ENCODE data around the gene RBFOX2.
A peak's percentile ranks its signal among the peaks of the same experiment; 100 is the strongest.

The RBFOX2 gene

DNA sequence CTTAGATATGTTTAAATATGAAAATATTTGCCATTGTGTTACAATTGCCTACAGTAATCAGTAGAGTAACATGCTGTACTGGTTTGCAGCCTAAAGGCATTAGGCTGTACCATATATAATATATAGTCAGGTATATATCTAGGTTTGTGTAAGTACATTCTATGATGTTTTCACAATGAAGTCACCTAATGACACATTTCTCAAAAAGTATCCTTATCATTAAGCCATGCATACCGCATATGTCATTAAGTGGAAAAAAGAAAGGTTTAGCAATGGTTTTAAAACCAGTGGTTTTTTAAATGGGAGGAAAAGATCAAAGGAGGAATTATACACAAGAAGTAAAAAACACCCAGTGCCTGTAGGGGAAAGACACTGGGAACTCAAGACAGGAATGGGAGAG is 122.7 kb downstream of the RBFOX2 start:
- DNase-seq (ENCODE audit: extremely low read depth, insufficient read length): no peak
- no peaks in the 10 kb centered on the region for H3K36me3 ChIP-seq (ENCODE audit: control insufficient read depth, insufficient read depth, low read length)
- H3K4me3 ChIP-seq (replicated peaks; ENCODE audit: low read depth, low read length): no peak overlapping the region
- no peaks in the 10 kb centered on the region for H3K27me3 ChIP-seq (replicated peaks; ENCODE audit: control insufficient read depth, insufficient read depth, low read length)
- TF ChIP-seq, protein P1, sequence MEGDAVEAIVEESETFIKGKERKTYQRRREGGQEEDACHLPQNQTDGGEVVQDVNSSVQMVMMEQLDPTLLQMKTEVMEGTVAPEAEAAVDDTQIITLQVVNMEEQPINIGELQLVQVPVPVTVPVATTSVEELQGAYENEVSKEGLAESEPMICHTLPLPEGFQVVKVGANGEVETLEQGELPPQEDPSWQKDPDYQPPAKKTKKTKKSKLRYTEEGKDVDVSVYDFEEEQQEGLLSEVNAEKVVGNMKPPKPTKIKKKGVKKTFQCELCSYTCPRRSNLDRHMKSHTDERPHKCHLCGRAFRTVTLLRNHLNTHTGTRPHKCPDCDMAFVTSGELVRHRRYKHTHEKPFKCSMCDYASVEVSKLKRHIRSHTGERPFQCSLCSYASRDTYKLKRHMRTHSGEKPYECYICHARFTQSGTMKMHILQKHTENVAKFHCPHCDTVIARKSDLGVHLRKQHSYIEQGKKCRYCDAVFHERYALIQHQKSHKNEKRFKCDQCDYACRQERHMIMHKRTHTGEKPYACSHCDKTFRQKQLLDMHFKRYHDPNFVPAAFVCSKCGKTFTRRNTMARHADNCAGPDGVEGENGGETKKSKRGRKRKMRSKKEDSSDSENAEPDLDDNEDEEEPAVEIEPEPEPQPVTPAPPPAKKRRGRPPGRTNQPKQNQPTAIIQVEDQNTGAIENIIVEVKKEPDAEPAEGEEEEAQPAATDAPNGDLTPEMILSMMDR (IDR thresholded peaks at IDR 0.05; ENCODE audit: insufficient read depth, low read length, poor library complexity, severe bottlenecking): no peak

DNA sequence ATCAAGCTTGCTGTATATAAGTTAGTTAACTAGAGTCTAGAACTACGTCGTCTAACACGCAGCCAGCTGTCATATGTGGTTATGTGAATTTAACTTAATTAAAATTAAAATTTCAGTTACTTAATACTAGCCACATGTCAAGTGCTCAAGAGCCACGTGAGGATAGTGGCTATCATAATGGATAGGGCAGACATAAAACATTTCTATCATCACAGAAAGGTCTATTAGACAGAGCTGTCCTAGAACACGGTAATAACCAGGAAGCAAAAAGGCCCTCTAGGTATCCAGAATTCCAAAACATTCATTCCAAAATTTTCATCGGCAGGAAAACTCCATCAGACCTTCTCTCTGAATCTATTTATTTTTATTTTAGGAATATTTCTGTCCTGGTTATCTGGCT is 123.9 kb downstream of the RBFOX2 start:
- Histone ChIP-seq H3K4me3 (replicated peaks; ENCODE audit: low read depth, low read length) (no peak overlapping the region), H3K36me3 (ENCODE audit: control insufficient read depth, insufficient read depth, low read length) (no peaks in the 10 kb centered on the region), H3K27me3 (replicated peaks; ENCODE audit: control insufficient read depth, insufficient read depth, low read length) (no peaks in the 10 kb centered on the region)
- DNase-seq (ENCODE audit: extremely low read depth, insufficient read length): no peak
- TF ChIP-seq, protein P1 (IDR thresholded peaks at IDR 0.05; ENCODE audit: insufficient read depth, low read length, poor library complexity, severe bottlenecking): no peak

DNA sequence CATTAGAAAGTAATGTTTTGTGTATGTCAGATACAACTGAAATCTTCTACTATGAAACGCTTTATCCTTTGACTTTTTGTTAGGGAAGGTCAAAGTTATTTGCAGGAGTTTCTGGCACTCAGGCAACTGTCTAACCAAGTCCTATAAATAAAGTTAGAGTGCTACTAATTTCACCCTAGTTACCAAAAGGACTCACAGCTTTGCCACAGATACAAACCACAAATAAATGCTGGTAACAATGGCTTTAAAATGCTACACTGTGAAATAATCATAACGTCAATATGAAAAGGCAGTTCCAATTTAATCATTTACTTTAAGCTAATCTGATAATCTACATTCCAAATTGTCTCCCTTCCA is 124.3 kb downstream of the RBFOX2 start:
- Histone ChIP-seq H3K36me3 (ENCODE audit: control insufficient read depth, insufficient read depth, low read length) (no peaks in the 10 kb centered on the region), H3K4me3 (replicated peaks; ENCODE audit: low read depth, low read length) (no peak overlapping the region), H3K27me3 (replicated peaks; ENCODE audit: control insufficient read depth, insufficient read depth, low read length) (no peaks in the 10 kb centered on the region)
- TF ChIP-seq, protein P1 (IDR thresholded peaks at IDR 0.05; ENCODE audit: insufficient read depth, low read length, poor library complexity, severe bottlenecking): no peak
- DNase-seq (ENCODE audit: extremely low read depth, insufficient read length): no peak

DNA sequence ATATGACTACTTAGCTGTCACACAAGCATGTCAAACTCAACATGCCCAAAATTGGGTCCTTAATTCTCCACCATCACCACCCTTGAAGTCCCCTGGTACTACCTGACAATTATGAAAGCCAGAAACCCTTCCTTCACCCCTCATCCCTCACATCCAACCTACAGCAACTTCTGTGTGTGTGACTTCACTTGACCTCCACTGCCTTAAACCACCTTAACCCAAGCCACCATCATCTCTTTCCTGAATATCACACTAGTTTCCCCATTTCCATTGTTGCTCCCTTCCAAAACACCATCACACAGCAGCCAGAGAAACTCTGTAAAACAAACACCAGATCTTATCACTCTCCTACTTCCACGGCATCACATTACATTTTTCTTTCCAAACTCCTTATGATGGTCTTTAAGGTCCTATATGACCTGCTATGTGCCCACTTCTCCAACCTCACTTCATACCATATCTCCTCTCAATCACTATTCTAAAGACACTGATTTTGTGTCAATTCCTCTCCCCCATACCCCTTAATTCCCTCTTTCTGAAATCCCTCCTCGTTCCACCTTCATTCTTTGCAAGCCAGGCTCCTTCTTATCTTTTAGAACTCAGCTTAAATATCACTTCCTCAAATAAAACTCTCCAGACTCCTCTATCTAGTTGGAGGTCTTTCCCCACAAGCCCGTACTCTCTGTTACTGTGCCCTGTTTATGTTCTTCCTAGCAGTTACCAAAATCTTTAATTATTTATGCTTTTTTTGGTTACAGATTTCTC is 124.9 kb downstream of the RBFOX2 start:
- H3K4me3 ChIP-seq (replicated peaks; ENCODE audit: low read depth, low read length): no peak overlapping the region
- H3K27me3 ChIP-seq (replicated peaks; ENCODE audit: control insufficient read depth, insufficient read depth, low read length): no peaks in the 10 kb centered on the region
- DNase-seq (ENCODE audit: extremely low read depth, insufficient read length): no peak
- no peaks in the 10 kb centered on the region for H3K36me3 ChIP-seq (ENCODE audit: control insufficient read depth, insufficient read depth, low read length)
- TF ChIP-seq, protein P1 (IDR thresholded peaks at IDR 0.05; ENCODE audit: insufficient read depth, low read length, poor library complexity, severe bottlenecking): no peak

DNA sequence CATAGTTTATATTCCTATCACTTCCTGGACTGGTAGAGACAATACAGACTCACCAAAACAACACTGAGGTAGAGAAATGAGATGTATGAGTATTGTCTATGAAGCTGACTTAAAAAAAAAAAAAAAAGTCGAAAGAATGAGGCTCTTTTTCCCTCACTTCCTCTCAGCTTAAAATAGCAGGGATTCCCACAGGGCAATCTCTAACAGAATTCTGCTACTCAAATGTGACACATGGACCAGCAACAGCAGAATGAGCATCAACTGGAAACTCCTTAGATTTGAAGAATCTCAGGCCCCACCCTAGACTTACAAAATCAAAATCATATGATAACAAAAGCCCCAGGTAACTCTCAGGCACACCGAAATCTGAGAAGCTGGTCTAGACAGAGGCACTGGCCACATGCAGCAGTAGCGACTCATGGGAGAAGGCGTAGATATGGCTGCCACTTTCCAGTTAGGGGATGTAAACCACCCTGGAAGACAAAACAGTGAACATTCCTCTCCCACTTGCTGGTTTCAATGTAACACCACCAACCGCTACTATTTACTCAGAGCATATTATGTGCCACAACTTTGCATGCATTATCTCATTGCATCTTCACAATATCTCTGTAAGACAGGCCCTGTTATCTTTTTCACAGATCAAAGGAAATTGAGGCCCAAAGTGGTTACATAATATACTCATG is 128.0 kb downstream of the RBFOX2 start:
- Histone ChIP-seq H3K36me3 (ENCODE audit: control insufficient read depth, insufficient read depth, low read length) (no peaks in the 10 kb centered on the region), H3K27me3 (replicated peaks; ENCODE audit: control insufficient read depth, insufficient read depth, low read length) (no peaks in the 10 kb centered on the region; the same call in 1 of the 2 replicates), H3K4me3 (replicated peaks; ENCODE audit: low read depth, low read length) (no peak overlapping the region)
- DNase-seq (ENCODE audit: extremely low read depth, insufficient read length): peak; percentile 18
- TF ChIP-seq, protein P1 (IDR thresholded peaks at IDR 0.05; ENCODE audit: insufficient read depth, low read length, poor library complexity, severe bottlenecking): no peak
